Measurements from ENCODE around the gene FAM53B. TPM values are rescaled to one million over a fixed set of nuclear protein-coding genes. Genes with fewer than 3 reads are reported as not detected.

FAM53B gene
- total RNA-seq, 1 experiment from 2014 or later, result 18.3 TPM

DNA sequence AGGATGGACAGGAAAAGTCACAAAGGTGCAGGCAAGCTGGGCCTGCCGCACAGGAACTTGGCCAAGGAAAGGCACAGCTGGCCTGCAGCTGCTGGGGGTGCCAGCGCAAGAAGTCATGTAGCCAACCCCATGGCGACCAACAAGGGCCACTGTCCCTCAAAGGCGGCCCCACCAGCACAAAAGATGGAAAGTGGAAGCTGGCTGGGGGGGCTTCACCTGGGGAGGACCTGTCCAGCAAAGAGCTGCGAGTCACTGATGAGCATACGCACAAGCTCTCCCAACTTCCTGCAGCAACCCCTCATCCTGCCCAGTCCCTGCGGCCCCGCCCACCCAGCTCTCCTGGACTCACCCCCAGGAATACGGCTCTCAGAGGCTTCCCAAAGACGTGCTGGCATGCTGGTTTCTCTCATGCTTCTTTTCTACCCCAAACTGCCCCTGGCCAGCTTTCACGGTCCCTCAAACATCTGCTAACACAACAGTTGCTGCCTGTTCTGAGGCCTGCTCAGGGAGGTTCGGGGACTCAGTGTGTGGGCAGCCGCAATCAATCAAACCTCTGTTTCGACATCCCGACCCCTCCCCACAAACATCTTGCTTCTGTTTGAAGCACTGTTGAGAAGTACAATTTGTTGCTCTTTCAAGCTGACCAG, 67.6 kb downstream of the FAM53B start:
- Histone ChIP-seq H3K4me3 (ENCODE audit: low read depth, low read length, poor library complexity, severe bottlenecking) (no peak overlapping the region), H3K27ac (ENCODE audit: low read depth, low read length, poor library complexity, severe bottlenecking) (no peak overlapping the region), H3K36me3 (ENCODE audit: insufficient read depth, low read length, poor library complexity, severe bottlenecking) (peaks cover 4% of the 10 kb centered on the region), H3K27me3 (replicated peaks; ENCODE audit: insufficient read depth, low read depth, low read length, poor library complexity) (no peaks in the 10 kb centered on the region), H3K9me3 (ENCODE audit: low read depth, low read length, poor library complexity, severe bottlenecking) (no peaks in the 10 kb centered on the region), H3K4me1 (ENCODE audit: insufficient read depth, low read length, poor library complexity, severe bottlenecking) (peaks cover 9% of the 10 kb centered on the region)
- no peak for TF ChIP-seq CTCF (conservative IDR thresholded peaks at IDR 0.05; ENCODE audit: low read depth, low read length)
- no TSS peak for BruUV-seq (replicated peaks)
- CTCF ChIA-PET, result no interaction called here
- intact Hi-C loops (cut with micrococcal nuclease; ENCODE audit: unreplicated experiment), result no loop called here
- DNase-seq (ENCODE audit: low spot score), result no peak
- POLR2A ChIA-PET (ENCODE audit: low non-redundant PET), result no interaction called here

DNA sequence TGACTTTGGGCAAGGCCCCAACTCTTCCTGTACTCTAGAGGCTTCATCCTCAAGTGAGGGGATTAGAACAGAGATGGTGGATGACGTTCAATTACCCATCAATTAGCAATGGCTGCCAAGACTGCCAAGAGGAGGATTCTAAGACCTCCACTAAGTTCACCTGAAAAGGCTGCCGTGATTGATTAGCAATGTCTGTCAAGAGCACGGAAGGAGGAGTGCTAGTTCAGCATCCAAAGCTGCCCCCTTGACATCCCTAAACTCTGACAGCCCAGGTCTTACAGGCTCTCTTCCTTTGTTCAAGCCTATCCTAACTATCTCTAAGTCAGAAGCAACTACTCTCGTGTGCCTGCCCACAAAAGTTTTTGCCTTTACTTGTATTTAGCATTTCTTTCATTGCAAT, 68.4 kb downstream of the FAM53B start:
- no peak overlapping the region for H3K4me3 ChIP-seq (ENCODE audit: low read depth, low read length, poor library complexity, severe bottlenecking)
- no peaks in the 10 kb centered on the region for H3K27me3 ChIP-seq (replicated peaks; ENCODE audit: insufficient read depth, low read depth, low read length, poor library complexity)
- ChIA-PET CTCF (no interaction called here), POLR2A (ENCODE audit: low non-redundant PET) (no interaction called here)
- H3K4me1 ChIP-seq (ENCODE audit: insufficient read depth, low read length, poor library complexity, severe bottlenecking), result peaks cover 16% of the 10 kb centered on the region
- no peak for TF ChIP-seq EZH2 (IDR thresholded peaks at IDR 0.05; ENCODE audit: borderline replicate concordance, low read depth, low read length, poor library complexity, severe bottlenecking)
- no peak for TF ChIP-seq CTCF (conservative IDR thresholded peaks at IDR 0.05; ENCODE audit: low read depth, low read length)
- no peak overlapping the region for H3K27ac ChIP-seq (ENCODE audit: low read depth, low read length, poor library complexity, severe bottlenecking)
- no TSS peak for BruUV-seq (replicated peaks)
- DNase-seq (ENCODE audit: low spot score), result no peak
- no peaks in the 10 kb centered on the region for H3K36me3 ChIP-seq (ENCODE audit: insufficient read depth, low read length, poor library complexity, severe bottlenecking)
- no peaks in the 10 kb centered on the region for H3K9me3 ChIP-seq (ENCODE audit: low read depth, low read length, poor library complexity, severe bottlenecking)
- intact Hi-C loops (cut with micrococcal nuclease; ENCODE audit: unreplicated experiment), result no loop called here

DNA sequence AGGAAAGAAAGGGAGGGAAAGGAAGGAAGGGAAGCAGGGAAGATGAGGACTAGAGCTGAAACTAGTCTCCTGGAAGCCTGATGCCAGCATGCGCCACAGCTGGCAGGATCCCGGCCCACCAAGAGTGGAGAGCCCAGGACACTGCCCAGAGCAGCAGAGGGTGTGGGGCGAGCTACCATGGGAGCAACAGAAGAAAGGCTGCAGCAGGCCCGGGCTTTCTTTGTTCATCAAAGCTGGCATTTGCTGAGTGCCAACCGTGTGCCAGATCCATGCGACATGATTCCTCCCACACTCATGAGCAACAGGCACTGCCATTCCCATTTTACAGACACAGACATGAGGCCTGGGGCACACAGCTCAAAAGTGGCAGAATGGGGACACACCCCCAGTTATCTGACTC, 68.9 kb downstream of the FAM53B start:
- Histone ChIP-seq H3K36me3 (ENCODE audit: insufficient read depth, low read length, poor library complexity, severe bottlenecking) (no peaks in the 10 kb centered on the region), H3K9me3 (ENCODE audit: low read depth, low read length, poor library complexity, severe bottlenecking) (no peaks in the 10 kb centered on the region), H3K4me3 (ENCODE audit: low read depth, low read length, poor library complexity, severe bottlenecking) (no peak overlapping the region), H3K27ac (ENCODE audit: low read depth, low read length, poor library complexity, severe bottlenecking) (no peak overlapping the region), H3K27me3 (replicated peaks; ENCODE audit: insufficient read depth, low read depth, low read length, poor library complexity) (no peaks in the 10 kb centered on the region), H3K4me1 (ENCODE audit: insufficient read depth, low read length, poor library complexity, severe bottlenecking) (peaks cover 16% of the 10 kb centered on the region)
- TF ChIP-seq EZH2 (IDR thresholded peaks at IDR 0.05; ENCODE audit: borderline replicate concordance, low read depth, low read length, poor library complexity, severe bottlenecking), result no peak
- TF ChIP-seq CTCF (conservative IDR thresholded peaks at IDR 0.05; ENCODE audit: low read depth, low read length), result no peak
- POLR2A ChIA-PET (ENCODE audit: low non-redundant PET), result no interaction called here
- CTCF ChIA-PET, result no interaction called here
- no TSS peak for BruUV-seq (replicated peaks)
- intact Hi-C loops (cut with micrococcal nuclease; ENCODE audit: unreplicated experiment), result no loop called here
- DNase-seq (ENCODE audit: low spot score), result no peak

All from A673 (cell line).